Measurements from ENCODE around the gene RANBP10. TPM values are rescaled to one million over a fixed set of nuclear protein-coding genes. Genes with fewer than 3 reads are reported as not detected.

Gene RANBP10
- total RNA-seq, 2 donors from 2014 or later, result 11.1 to 22.8 TPM

DNA sequence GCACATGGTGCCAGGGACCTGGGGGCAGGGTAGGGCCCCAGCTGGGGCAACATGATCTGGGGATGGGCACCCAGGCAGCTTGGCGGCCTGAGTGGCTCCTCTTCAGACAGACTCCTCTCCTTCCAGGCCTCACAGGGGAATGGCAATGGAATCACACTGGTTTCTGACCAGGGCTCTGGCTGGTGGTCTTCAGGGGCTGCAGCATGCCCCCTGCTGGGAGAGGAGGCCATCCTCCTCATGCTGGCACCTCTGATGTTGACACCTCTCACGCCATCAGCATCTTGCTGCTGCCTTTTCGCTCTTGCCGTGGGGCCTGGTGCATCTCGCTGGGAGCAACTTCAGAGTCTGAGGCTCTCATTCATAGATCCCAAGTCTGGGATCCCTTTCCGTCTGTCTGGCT is 76.0 kb downstream of the RANBP10 start:
- H3K36me3 ChIP-seq, result peaks cover 7 to 16% of the 10 kb centered on the region in 2 donors
- WGBS, result 91% methylated on average over 6 of the region's 6 CpGs
- no peaks in the 10 kb centered on the region for H3K4me1 ChIP-seq (replicated peaks)
- H3K4me3 ChIP-seq, result no peak overlapping the region
- no peaks in the 10 kb centered on the region for H3K27me3 ChIP-seq (replicated peaks; ENCODE audit: insufficient read depth)
- DNase-seq (ENCODE audit: low spot score), result no peak
- no peaks in the 10 kb centered on the region for H3K9me3 ChIP-seq
- intact Hi-C loops (cut with DNase I), result no loop called here
- no peak overlapping the region for H3K27ac ChIP-seq
- TF ChIP-seq POLR2AphosphoS5 (IDR thresholded peaks at IDR 0.05), result no peak
- TF ChIP-seq CTCF (IDR thresholded peaks at IDR 0.05), result no peak
- no peak for TF ChIP-seq POLR2A (IDR thresholded peaks at IDR 0.05)

DNA sequence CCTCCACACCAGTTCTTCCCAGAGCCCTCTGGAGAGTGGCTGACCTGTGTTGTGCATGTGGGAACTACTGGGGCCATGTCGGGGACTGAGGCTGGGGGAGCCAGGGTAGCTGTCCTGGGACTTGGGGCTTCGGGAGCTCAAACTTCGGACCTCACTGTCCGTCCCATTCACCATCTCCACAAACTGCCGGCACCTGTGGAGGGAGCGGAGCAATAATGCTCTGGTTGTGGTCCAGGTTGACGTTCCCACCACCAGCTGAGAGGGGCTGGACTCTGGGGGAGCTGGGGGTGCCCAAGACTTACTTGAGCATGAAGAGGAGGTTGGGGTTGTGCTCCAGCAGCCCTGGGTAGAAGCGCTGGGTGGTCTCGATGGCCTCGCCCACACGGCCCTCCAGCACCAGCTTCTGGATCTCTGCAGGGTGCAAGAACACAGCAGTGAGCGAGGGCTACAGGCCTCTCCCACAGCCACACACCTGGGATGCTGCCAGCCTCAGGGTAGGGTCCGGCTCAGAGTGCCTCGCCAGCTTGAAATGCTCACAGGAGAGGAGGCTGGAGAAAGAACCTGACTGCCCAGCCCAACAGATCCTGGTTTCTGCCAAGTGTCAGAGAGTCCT is 76.6 kb downstream of the RANBP10 start:
- Histone ChIP-seq H3K4me3 (no peak overlapping the region), H3K36me3 (peaks cover 7 to 16% of the 10 kb centered on the region in 2 donors), H3K27ac (no peak overlapping the region), H3K9me3 (no peaks in the 10 kb centered on the region), H3K4me1 (replicated peaks) (no peaks in the 10 kb centered on the region), H3K27me3 (replicated peaks; ENCODE audit: insufficient read depth) (no peaks in the 10 kb centered on the region)
- intact Hi-C loops (cut with DNase I), result no loop called here
- TF ChIP-seq POLR2AphosphoS5 (IDR thresholded peaks at IDR 0.05) (no peak), POLR2A (IDR thresholded peaks at IDR 0.05) (no peak), CTCF (IDR thresholded peaks at IDR 0.05) (no peak)
- no peak for DNase-seq (ENCODE audit: low spot score)
- 96% methylated on average over 13 of the region's 14 CpGs for WGBS

DNA sequence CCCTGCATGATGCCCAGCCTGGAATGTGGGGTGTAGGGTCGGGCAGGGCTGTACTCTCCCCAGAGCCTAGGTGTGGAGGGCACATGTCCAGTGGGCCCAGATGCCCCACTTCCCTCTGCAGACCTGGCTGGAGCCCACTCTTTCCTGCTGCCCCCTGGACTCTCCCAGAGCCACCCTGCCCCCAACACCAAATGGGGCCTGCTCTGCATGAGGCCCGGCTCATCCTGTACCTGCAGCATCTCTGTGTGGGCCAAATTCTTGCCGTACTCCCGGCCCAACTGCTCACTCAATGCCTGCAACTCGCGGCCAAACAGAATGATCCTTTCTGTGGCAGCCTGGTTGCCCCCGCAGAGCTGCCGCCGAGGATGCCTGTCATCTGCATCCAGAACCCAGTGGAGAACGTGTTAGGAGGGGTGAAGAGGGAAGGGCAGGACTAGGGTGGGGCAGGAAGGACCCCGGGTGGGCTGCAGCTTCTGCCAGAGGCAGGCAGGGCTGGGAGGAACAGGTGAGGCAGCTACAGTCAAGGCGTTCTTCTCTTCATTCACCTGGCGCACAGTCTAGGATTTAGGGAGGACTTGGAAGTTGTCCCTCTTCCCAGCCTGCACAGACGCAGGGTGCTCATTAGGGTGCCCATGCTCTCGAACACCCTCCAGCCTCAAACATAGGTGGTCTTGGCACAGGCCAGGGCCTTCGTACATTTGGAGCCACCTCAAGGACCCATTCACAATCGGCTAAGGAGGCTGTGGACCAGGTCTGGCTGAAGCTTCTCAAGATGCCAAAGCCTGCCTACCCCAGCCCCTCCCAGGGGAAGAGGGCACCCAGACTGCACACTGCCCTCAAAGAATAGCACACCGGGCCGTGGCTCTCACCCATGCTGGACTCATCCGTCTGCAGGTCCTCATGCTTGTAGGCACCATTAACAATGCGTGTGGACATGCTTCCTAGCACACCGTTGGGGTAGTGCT is 78.6 kb downstream of the RANBP10 start:
- no peaks in the 10 kb centered on the region for H3K27me3 ChIP-seq (replicated peaks; ENCODE audit: insufficient read depth)
- no peak overlapping the region for H3K27ac ChIP-seq
- TF ChIP-seq POLR2A (IDR thresholded peaks at IDR 0.05) (no peak), CTCF (IDR thresholded peaks at IDR 0.05) (no peak), POLR2AphosphoS5 (IDR thresholded peaks at IDR 0.05) (no peak)
- no peaks in the 10 kb centered on the region for H3K4me1 ChIP-seq (replicated peaks)
- DNase-seq (ENCODE audit: low spot score), result no peak
- 91% methylated on average over 18 of the region's 22 CpGs for WGBS
- intact Hi-C loops (cut with DNase I), result no loop called here
- no peaks in the 10 kb centered on the region for H3K9me3 ChIP-seq
- H3K4me3 ChIP-seq, result no peak overlapping the region
- H3K36me3 ChIP-seq, result peaks cover 7 to 16% of the 10 kb centered on the region in 2 donors

DNA sequence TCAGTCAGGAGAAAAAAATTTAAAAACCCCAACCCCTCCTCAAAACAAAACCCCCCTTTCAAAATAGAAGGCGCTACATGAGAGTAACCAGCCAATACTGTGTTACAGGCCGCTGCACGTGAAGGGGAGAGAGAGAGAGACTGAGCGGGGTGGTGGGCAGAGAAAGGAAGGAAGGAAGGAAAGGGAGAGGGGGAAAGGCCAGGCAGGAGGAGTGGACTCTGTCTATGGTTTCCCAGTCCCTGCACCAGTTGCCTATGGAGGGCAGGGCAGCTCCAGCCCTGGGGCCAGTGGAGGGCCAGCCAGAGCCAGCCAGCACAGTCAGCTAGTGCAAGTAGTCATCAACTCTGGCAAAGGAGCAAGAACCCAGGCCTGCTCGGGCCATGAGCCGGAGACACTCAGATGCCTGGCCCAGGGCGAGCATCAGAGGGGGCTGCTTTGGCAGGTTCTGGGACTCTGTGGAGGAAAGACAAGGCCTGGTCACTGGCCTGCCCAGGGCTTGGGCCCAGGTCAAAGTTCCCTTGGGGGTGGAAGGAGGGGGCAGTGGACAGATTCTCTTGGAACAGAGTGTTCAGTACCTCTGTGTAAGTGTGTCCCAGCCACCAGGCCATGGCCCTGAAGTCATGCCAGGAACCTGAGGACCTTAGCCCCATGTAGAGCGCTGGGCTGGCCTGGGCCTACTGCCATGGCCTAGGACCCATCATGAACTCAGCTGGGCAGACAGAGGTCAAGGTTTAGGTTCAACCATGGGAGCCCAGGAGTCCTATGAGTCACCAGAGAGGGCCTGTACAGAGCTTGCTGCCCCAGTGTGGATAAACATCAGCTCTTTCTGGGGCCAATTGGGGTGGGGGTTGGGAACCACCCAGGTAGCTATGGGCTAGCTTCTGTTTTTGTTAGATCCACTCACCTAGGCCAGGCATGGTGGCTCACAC is 80.0 kb downstream of the RANBP10 start:
- 96% methylated on average over 8 of the region's 8 CpGs for WGBS
- DNase-seq (ENCODE audit: low spot score), result no peak
- H3K4me3 ChIP-seq, result no peak overlapping the region
- no peaks in the 10 kb centered on the region for H3K4me1 ChIP-seq (replicated peaks)
- H3K36me3 ChIP-seq, result peaks cover 7 to 16% of the 10 kb centered on the region in 2 donors
- intact Hi-C loops (cut with DNase I), result no loop called here
- no peaks in the 10 kb centered on the region for H3K27me3 ChIP-seq (replicated peaks; ENCODE audit: insufficient read depth)
- no peak overlapping the region for H3K27ac ChIP-seq
- H3K9me3 ChIP-seq, result no peaks in the 10 kb centered on the region
- no peak for TF ChIP-seq POLR2AphosphoS5 (IDR thresholded peaks at IDR 0.05)
- TF ChIP-seq CTCF (IDR thresholded peaks at IDR 0.05), result no peak
